B cell (primary cell): Measurements from ENCODE around the gene P4HA3.

Source experiments
- CTCF ChIP-seq: fragments of 200-600 bp; IDR thresholded peaks from one replicate; pipeline ENCODE4 v1.8.0; 2022; ENCODE audit warnings: antibody characterized with exemption, mild to moderate bottlenecking
- EZH2 ChIP-seq: IDR thresholded peaks from 2 replicates; pipeline ENCODE4 v1.6.1; 2012; ENCODE audit warnings: borderline replicate concordance, low read depth, mild to moderate bottlenecking, moderate library complexity, low read length; ENCODE audit not compliant: insufficient read depth, poor library complexity, severe bottlenecking

GRCh38 chr11:74257959-74258553 lies 53.4 kb downstream of the P4HA3 start:
- TF ChIP-seq CTCF (no peak), EZH2 (no peak)
